PC-9 (cell line): ENCODE results near the gene TOPAZ1.

Experiments
- CTCF ChIP-seq: fragments of 200-600 bp; sonication (generic); conservative IDR thresholded peaks from 2 replicates; pipeline ENCODE4 v1.6.1; 2017; ENCODE audit warnings: mixed run types, antibody characterized with exemption, mild to moderate bottlenecking, moderate library complexity
- EZH2 ChIP-seq: fragments of 200-600 bp; sonication (generic); IDR thresholded peaks from 2 replicates; pipeline ENCODE4 v1.8.0; 2017; ENCODE audit warnings: antibody characterized with exemption, low read depth

GRCh38 chr3:44338010-44338827 is 96.5 kb downstream of the TOPAZ1 start, which contains the start of gene TCAIM:
- TF ChIP-seq CTCF (no peak), EZH2 (no peak)
